Posterior cingulate gyrus (tissue), 11 donors: ENCODE measurements around the gene TMEM170B.

Source experiments
- DNase-seq, 10 donors: peaks; one replicate each; pipeline versions ENCODE4 v3.0.0 to v3.0.0-alpha.2; 2020 to 2021; ENCODE audit warnings: mixed read lengths in 3 of 10
- intact Hi-C: fragments of 100-400 bp; cut with DNase I; formaldehyde crosslinking; loops from one replicate; pipeline ENCODE4 v1.15.1; 2023

The TMEM170B gene

GRCh38 chr6:11537229-11538051 lies at the start of gene TMEM170B:
TMEM170B (plus strand) TSS chr6:11537749; CDS start chr6:11538278, 529 bp downstream.
- DNase-seq = peak; percentile 91 to 99 (median 96)
- intact Hi-C loops = loop anchor here (5.0 kb wide), 1 partner anchor 840 kb away; no protein-coding TSS in a partner anchor

- DNase-seq = no peak
- intact Hi-C loops = loop anchor here (10.0 kb wide), 2 partner anchors 316 to 536 kb away; no protein-coding TSS in a partner anchor
Measured at GRCh38 chr6:11490996-11491395, 46.6 kb upstream of the TMEM170B start.

DNA sequence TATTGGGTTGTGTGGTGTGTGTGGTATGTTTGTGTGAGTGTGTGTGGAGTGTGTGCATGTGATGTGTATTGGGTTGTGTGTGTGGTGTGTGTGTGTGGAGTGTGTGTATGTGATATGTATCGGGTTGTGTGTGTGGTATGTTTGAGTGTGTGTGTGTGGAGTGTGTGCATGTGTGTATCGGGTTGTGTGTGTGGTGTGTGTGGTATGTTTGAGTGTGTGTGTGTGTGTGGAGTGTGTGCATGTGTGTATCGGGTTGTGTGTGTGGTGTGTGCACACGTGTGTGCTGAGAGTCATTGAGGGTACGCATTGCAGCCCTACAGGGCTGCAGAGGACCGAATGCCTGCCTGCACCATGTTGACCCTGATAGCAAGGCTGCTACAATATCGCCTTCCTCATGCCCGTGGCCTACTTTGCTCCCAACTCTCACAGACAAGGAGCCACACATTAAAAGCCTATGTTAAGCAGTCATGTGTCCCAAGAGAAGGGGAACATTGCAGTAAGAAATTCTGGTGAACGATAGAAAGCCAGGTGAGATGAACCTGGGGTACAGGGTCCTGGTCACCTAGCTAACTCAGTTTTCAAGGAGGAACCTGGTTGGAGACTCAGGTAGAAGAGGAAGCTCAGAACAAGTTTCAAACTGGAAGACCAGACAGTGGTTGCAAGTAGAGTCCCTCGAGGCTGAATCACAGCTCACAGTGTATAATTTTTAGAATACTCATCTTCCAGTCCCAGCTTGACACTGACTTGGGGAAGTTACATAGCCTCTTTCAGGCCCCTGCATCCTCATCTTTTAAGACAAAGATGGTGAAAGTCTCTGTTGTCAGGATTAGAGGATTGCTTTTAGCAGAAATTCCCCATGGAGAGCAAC lies 45.7 kb upstream of the TMEM170B start:
- intact Hi-C loops = loop anchor here (10.0 kb wide), 2 partner anchors 317 to 537 kb away; no protein-coding TSS in a partner anchor
- DNase-seq = no peak

DNA sequence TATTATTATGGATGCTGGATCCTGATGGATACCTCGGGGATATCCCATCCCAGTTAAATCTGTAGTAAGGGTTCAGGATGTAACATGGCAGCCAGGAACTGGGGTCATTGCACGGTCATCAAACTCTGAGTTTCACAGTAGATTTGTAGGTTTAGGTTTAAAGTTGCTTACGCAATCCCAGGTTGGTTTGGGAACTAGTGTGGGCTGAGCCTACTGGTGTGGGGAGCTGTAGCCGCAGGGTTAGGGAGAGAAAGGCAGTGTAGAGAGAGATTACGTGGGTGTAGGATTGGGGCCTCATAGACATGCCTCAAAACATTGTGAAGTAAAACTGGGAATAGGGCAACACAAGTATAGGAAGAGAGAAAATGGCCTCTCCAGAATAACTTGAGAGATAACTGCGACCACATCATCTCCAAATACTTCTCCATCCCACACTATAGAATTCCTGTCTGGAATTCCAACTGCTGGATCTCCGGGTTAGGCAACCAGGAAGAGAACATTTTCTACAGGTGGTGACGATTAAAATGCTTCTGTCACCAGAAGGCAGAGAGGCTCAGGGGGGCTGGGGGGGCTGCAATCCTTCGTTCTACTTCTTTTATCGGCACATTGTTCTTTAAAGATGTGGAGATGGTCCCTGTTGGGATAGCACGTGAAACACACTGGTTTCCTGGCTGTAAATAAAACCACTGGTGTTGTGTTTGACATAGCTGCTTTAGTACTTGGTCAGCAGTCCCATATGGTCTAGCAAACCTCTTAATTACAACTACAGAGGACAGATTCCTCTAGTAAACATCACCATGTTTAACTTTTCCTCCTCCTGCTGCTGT lies 44.9 kb upstream of the TMEM170B start:
- DNase-seq = no peak
- intact Hi-C loops = loop anchor here (10.0 kb wide), 2 partner anchors 318 to 538 kb away; no protein-coding TSS in a partner anchor

GRCh38 chr6:11493974-11494373 lies 43.6 kb upstream of the TMEM170B start:
- intact Hi-C loops = loop anchor here (10.0 kb wide), 2 partner anchors 319 to 539 kb away; no protein-coding TSS in a partner anchor
- DNase-seq = no peak

GRCh38 chr6:11494786-11495564 lies 42.6 kb upstream of the TMEM170B start:
- no peak for DNase-seq
- intact Hi-C loops = loop anchor here (5.0 to 10.0 kb wide), 4 partner anchors 82 to 540 kb away; no protein-coding TSS in a partner anchor

GRCh38 chr6:11495565-11496145 lies 41.9 kb upstream of the TMEM170B start:
- DNase-seq = no peak
- intact Hi-C loops = loop anchor here (1.0 to 10.0 kb wide), 6 partner anchors 82 to 541 kb away; partner anchors contain the start of gene SMIM13

DNA sequence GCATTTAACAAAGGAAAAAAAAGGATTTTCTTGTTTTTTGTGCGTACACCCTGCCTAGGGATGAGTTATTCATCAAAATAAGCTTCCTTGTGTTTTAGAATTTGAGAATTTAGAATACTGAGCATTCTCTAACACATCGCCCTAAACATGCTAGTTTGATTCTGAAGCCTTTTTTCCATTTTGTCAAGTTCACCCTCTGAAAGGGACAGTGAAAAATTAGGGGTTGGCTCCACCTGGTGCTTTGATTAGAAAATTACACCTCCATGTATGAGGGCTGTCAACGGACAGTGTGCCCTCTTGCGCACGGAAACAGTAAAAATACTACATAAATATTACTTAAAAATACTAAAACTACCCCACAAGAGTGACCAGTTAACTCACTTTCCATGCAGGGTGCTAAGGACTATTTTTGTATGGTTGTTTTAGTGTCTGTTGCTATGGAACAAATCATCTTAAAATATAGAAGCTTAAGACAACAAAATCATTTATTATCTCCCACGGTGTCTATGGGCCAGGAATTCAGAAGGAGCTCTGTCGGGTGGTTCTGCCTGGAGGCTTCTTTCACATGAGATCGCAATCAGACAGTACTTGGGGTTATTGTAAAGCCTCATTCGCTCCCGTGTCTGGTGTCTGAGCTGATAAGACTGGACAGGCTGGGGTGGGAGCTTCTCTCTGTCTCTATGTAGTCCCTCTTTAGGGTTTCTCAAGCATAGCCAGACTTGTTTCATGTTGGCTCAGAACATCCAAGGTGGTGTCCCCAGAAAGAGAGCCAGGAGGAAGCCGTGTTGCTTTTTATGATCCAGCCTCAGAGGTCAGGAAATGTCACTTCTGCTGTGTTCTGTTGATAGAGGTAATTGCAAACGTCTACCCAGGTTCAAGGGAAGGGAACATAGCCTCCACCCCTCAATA lies 41.1 kb upstream of the TMEM170B start:
- peak in 7 of 10 donors; percentile 25 to 84 (median 60) for DNase-seq
- intact Hi-C loops = loop anchor here (1.0 to 10.0 kb wide), 6 partner anchors 81 to 542 kb away; partner anchors contain the start of gene SMIM13

DNA sequence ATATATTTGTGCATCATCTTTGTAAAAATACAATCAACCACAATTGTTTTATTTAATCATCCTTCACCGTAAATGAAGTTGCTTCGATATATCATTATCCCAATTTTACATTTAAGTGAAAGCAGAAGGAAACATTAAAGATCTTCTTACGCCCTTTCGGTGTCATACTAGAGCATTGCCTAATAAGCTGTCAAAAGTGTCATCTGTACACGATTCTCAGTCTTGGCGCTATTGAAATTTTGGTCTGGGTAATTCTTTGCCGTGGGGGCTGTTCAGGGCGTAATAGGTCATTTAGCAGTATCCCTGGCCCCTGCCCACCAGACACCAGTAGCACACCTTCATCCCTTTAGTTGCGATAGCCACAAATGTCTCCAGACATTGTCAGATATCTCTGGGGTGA lies 40.4 kb upstream of the TMEM170B start:
- no peak for DNase-seq
- intact Hi-C loops = loop anchor here (5.0 to 10.0 kb wide), 4 partner anchors 80 to 542 kb away; no protein-coding TSS in a partner anchor

GRCh38 chr6:11497881-11498280 lies 39.7 kb upstream of the TMEM170B start:
- DNase-seq = peak in 5 of 10 donors; percentile 9 to 70 (median 48)

GRCh38 chr6:11500008-11500407 lies 37.5 kb upstream of the TMEM170B start:
- peak in 1 of 10 donors; percentile 32 for DNase-seq
- intact Hi-C loops = no loop called here

More at GRCh38 chr6:11497881-11498280, 39.7 kb upstream of the TMEM170B start:
- intact Hi-C loops = loop anchor here (5.0 to 10.0 kb wide), 4 partner anchors 79 to 543 kb away; no protein-coding TSS in a partner anchor

GRCh38 chr6:11509471-11509870 lies 28.1 kb upstream of the TMEM170B start:
- DNase-seq = no peak
- intact Hi-C loops = no loop called here

- no peak for DNase-seq
- intact Hi-C loops = no loop called here
Measured at GRCh38 chr6:11514672-11515071, 22.9 kb upstream of the TMEM170B start.

GRCh38 chr6:11515763-11516162 lies 21.8 kb upstream of the TMEM170B start:
- no peak for DNase-seq
- intact Hi-C loops = no loop called here

DNA sequence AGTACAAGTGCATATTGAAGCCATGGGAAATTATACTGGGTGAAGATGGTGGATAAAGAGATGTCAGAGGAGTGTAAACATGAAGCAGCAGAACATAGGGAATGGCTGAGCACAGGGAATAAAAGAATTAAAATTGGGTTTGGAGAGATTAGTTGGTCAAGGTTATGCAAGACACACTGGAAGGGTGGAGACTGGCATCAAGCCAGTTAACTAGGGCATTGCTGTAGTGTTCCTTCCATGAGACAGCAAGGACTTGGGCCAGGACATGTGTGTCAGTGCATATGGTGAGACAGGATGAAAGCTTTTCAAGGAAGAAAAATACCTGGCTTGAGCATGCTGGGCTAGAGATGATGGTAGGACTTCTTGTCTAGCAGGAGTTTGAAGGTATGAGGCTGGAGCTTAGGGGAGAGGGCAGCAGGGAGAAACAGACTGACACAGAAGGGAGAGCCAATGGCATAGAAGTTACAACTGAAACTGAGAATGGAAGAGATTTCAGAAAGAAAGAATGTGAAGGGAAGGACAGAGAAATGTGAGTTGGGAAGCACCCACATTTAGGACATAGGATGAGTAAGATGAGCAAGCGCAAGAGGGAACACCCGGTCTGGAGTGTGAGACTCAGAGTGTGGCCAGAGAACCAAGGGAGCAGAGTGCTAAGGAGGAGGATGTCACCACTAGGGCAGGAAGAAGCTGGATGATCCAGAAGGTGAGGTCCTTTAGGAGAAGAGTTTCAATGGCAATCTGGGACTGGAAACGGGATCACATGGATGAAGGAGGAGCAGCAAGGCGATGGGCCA lies 14.5 kb upstream of the TMEM170B start:
- intact Hi-C loops = no loop called here
- no peak for DNase-seq

- peak in 1 of 10 donors; percentile 75 for DNase-seq
- intact Hi-C loops = no loop called here
Measured at GRCh38 chr6:11525468-11526155, 11.9 kb upstream of the TMEM170B start.
